ENCODE measurements around the gene ACOXL. TPM values are rescaled to one million over a fixed set of nuclear protein-coding genes. Genes with fewer than 3 reads are reported as not detected.

The ACOXL gene
- total RNA-seq, 4 donors from 2014 or later = 0.64 TPM; not detected in 3

- no peak for DNase-seq (ENCODE audit: low spot score in 2 of 2)
- no peak overlapping the region for H3K4me3 ChIP-seq
- H3K9me3 ChIP-seq = no peaks in the 10 kb centered on the region
- H3K4me1 ChIP-seq = peaks cover 5% of the 10 kb centered on the region
- H3K27me3 ChIP-seq = no peaks in the 10 kb centered on the region
- H3K27ac ChIP-seq = no peak overlapping the region
- TF ChIP-seq, protein P1, sequence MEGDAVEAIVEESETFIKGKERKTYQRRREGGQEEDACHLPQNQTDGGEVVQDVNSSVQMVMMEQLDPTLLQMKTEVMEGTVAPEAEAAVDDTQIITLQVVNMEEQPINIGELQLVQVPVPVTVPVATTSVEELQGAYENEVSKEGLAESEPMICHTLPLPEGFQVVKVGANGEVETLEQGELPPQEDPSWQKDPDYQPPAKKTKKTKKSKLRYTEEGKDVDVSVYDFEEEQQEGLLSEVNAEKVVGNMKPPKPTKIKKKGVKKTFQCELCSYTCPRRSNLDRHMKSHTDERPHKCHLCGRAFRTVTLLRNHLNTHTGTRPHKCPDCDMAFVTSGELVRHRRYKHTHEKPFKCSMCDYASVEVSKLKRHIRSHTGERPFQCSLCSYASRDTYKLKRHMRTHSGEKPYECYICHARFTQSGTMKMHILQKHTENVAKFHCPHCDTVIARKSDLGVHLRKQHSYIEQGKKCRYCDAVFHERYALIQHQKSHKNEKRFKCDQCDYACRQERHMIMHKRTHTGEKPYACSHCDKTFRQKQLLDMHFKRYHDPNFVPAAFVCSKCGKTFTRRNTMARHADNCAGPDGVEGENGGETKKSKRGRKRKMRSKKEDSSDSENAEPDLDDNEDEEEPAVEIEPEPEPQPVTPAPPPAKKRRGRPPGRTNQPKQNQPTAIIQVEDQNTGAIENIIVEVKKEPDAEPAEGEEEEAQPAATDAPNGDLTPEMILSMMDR (IDR thresholded peaks at IDR 0.05) = no peak
- TF ChIP-seq POLR2A (IDR thresholded peaks at IDR 0.05) (no peak), POLR2AphosphoS5 (IDR thresholded peaks at IDR 0.05) (no peak), EP300 (IDR thresholded peaks at IDR 0.05) (no peak)
- no peaks in the 10 kb centered on the region for H3K36me3 ChIP-seq
- 64% methylated on average over 3 of the region's 3 CpGs for WGBS
Observed at GRCh38 chr2:110950281-110950680, 217.9 kb downstream of the ACOXL start.

- no peaks in the 10 kb centered on the region for H3K36me3 ChIP-seq
- no peaks in the 10 kb centered on the region for H3K9me3 ChIP-seq
- H3K4me3 ChIP-seq = no peak overlapping the region
- peaks cover 10% of the 10 kb centered on the region for H3K27me3 ChIP-seq
- no peak for DNase-seq (ENCODE audit: low spot score in 2 of 2)
- no peaks in the 10 kb centered on the region for H3K4me1 ChIP-seq
- no peak overlapping the region for H3K27ac ChIP-seq
- WGBS = 67% methylated on average over 2 of the region's 2 CpGs
- TF ChIP-seq, protein P1 (IDR thresholded peaks at IDR 0.05) = no peak
- TF ChIP-seq EP300 (IDR thresholded peaks at IDR 0.05) (no peak), POLR2AphosphoS5 (IDR thresholded peaks at IDR 0.05) (no peak), POLR2A (IDR thresholded peaks at IDR 0.05) (no peak)
Observed at GRCh38 chr2:110955045-110955444, 222.7 kb downstream of the ACOXL start.

GRCh38 chr2:110955556-110955955 lies 223.2 kb downstream of the ACOXL start:
- Histone ChIP-seq H3K27me3 (peaks cover 10% of the 10 kb centered on the region), H3K4me1 (no peaks in the 10 kb centered on the region), H3K36me3 (no peaks in the 10 kb centered on the region), H3K27ac (no peak overlapping the region), H3K9me3 (no peaks in the 10 kb centered on the region), H3K4me3 (no peak overlapping the region)
- WGBS = 48% methylated on average over 3 of the region's 3 CpGs
- TF ChIP-seq POLR2AphosphoS5 (IDR thresholded peaks at IDR 0.05) = no peak
- no peak for TF ChIP-seq EP300 (IDR thresholded peaks at IDR 0.05)
- TF ChIP-seq, protein P1 (IDR thresholded peaks at IDR 0.05) = no peak
- no peak for TF ChIP-seq POLR2A (IDR thresholded peaks at IDR 0.05)
- no peak for DNase-seq (ENCODE audit: low spot score in 2 of 2)

- Histone ChIP-seq H3K27ac (no peak overlapping the region), H3K27me3 (peaks cover 10% of the 10 kb centered on the region), H3K36me3 (no peaks in the 10 kb centered on the region), H3K4me1 (no peaks in the 10 kb centered on the region), H3K9me3 (no peaks in the 10 kb centered on the region), H3K4me3 (no peak overlapping the region)
- DNase-seq (ENCODE audit: low spot score in 2 of 2) = no peak
- WGBS = 52% methylated on average over 5 of the region's 5 CpGs
- TF ChIP-seq, protein P1 (IDR thresholded peaks at IDR 0.05) = no peak
- TF ChIP-seq POLR2A (IDR thresholded peaks at IDR 0.05) = no peak
- no peak for TF ChIP-seq POLR2AphosphoS5 (IDR thresholded peaks at IDR 0.05)
- TF ChIP-seq EP300 (IDR thresholded peaks at IDR 0.05) = no peak
Observed at GRCh38 chr2:110957293-110957692, 224.9 kb downstream of the ACOXL start.

GRCh38 chr2:110958346-110959119 lies 226.2 kb downstream of the ACOXL start:
- Histone ChIP-seq H3K4me1 (no peaks in the 10 kb centered on the region), H3K36me3 (no peaks in the 10 kb centered on the region), H3K27ac (no peak overlapping the region), H3K9me3 (no peaks in the 10 kb centered on the region), H3K4me3 (no peak overlapping the region), H3K27me3 (peaks cover 10% of the 10 kb centered on the region)
- DNase-seq (ENCODE audit: low spot score in 2 of 2) = no peak
- 87% methylated on average over 6 of the region's 6 CpGs for WGBS
- TF ChIP-seq POLR2AphosphoS5 (IDR thresholded peaks at IDR 0.05) = no peak
- TF ChIP-seq, protein P1 (IDR thresholded peaks at IDR 0.05) = no peak
- no peak for TF ChIP-seq EP300 (IDR thresholded peaks at IDR 0.05)
- no peak for TF ChIP-seq POLR2A (IDR thresholded peaks at IDR 0.05)
